Sigmoid colon (tissue), 4 donors: Measurements from ENCODE around the gene UBQLN1.
"Not testable (repeated sequence)": the region's sequence is repeated elsewhere in the genome, so short reads cannot be mapped to it uniquely, and the experiment has no call there.

Source experiments
- EP300 ChIP-seq, 4 donors: sonication (generic); formaldehyde crosslinking; IDR thresholded peaks; one replicate each; pipeline ENCODE4 v1.6.1; 2017; ENCODE audit warnings: antibody characterized with exemption in 4 of 4
- POLR2A ChIP-seq, 2 donors: fragments of 450-650 bp; IDR thresholded peaks; one replicate each; pipeline ENCODE4 v1.6.1; 2016; ENCODE audit warnings: antibody characterized with exemption in 2 of 2, mild to moderate bottlenecking in 2 of 2, moderate library complexity in 2 of 2
- POLR2AphosphoS5 ChIP-seq, 4 donors: sonication (generic); formaldehyde crosslinking; IDR thresholded peaks; one replicate each; pipeline ENCODE4 v1.6.1; 2017; ENCODE audit warnings: antibody characterized with exemption in 4 of 4
- TF ChIP-seq, protein P1 (sequence below), 4 experiments: fragments of 450-650 bp in 3 of 4; fragments of 200-600 bp in 1 of 4; IDR thresholded peaks; one replicate each; pipeline ENCODE4 v1.5.1; 2016 to 2019; ENCODE audit warnings: antibody characterized with exemption in 4 of 4, mild to moderate bottlenecking in 3 of 4, moderate library complexity in 2 of 4

DNA sequence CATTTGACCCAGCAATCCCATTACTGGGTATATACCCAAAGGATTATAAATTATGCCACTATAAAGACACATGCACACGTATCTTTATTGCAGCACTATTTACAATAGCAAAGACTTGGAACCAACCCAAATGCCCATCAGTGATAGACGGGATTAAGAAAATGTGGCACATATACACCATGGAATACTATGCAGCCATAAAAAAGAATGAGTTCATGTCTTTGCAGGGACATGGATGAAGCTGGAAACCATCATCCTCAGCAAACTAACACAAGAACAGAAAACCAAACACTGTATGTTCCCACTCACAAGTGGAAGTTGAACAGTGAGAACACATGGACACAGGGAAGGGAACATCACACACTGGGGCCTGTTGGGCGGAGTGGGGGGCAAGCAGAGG is 94.5 kb downstream of the UBQLN1 start:
- TF ChIP-seq, protein P1, sequence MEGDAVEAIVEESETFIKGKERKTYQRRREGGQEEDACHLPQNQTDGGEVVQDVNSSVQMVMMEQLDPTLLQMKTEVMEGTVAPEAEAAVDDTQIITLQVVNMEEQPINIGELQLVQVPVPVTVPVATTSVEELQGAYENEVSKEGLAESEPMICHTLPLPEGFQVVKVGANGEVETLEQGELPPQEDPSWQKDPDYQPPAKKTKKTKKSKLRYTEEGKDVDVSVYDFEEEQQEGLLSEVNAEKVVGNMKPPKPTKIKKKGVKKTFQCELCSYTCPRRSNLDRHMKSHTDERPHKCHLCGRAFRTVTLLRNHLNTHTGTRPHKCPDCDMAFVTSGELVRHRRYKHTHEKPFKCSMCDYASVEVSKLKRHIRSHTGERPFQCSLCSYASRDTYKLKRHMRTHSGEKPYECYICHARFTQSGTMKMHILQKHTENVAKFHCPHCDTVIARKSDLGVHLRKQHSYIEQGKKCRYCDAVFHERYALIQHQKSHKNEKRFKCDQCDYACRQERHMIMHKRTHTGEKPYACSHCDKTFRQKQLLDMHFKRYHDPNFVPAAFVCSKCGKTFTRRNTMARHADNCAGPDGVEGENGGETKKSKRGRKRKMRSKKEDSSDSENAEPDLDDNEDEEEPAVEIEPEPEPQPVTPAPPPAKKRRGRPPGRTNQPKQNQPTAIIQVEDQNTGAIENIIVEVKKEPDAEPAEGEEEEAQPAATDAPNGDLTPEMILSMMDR (IDR thresholded peaks at IDR 0.05) = not testable (repeated sequence)
- not testable (repeated sequence) for TF ChIP-seq POLR2A, EP300, POLR2AphosphoS5 (IDR thresholded peaks at IDR 0.05)
